Duodenal mucosa (tissue), 2 donors: Measurements from ENCODE around the gene STK17B.

Experiments
- H3K27ac ChIP-seq: one replicate; pipeline ENCODE4 v1.7.0; 2013; ENCODE audit warnings: low read depth, low read length
- H3K27me3 ChIP-seq, 2 donors: one replicate each; pipeline ENCODE4 v1.7.0; 2013; ENCODE audit warnings: low read length in 2 of 2, control low read depth in 1 of 2; ENCODE audit not compliant: insufficient read depth in 2 of 2, control insufficient read depth in 1 of 2
- H3K36me3 ChIP-seq, 2 donors: one replicate each; pipeline ENCODE4 v1.7.0; 2013; ENCODE audit warnings: low read length in 2 of 2, control low read depth in 1 of 2; ENCODE audit not compliant: insufficient read depth in 2 of 2, control insufficient read depth in 1 of 2
- H3K4me1 ChIP-seq, 2 donors: one replicate each; pipeline ENCODE4 v1.7.0; 2013; ENCODE audit warnings: low read length in 2 of 2, control low read depth in 1 of 2; ENCODE audit not compliant: insufficient read depth in 2 of 2, control insufficient read depth in 1 of 2
- H3K4me3 ChIP-seq, 2 donors: one replicate each; pipeline ENCODE4 v1.7.0; 2013; ENCODE audit warnings: low read length in 2 of 2, low read depth in 1 of 2
- H3K9ac ChIP-seq, 2 donors: one replicate each; pipeline ENCODE4 v1.7.0; 2013; ENCODE audit warnings: low read length in 2 of 2, low read depth in 1 of 2
- H3K9me3 ChIP-seq, 2 donors: one replicate each; pipeline ENCODE4 v1.7.0; 2013; ENCODE audit warnings: low read length in 2 of 2, control low read depth in 1 of 2; ENCODE audit not compliant: control insufficient read depth in 1 of 2

Gene STK17B

DNA sequence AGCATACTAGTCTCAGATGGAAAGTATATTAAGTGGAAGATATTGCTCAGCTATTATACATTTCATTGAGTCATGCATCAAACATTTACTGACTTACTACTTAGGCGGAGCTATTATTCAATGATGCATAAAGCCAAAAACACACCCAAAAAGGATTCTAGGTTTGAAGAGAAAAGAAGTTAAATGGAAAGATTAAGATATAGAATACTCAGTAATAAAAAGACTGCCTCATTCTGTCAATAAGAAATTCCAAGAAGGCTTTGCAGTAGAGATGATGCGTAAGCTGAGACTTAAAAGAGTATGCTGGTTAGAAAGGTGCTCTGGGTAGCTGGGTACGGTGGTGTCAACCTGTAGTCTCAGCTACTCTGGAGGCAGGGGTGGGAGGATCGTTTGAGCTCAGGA lies 27.6 kb downstream of the STK17B start:
- H3K9ac ChIP-seq = no peak overlapping the region
- no peak overlapping the region for H3K4me3 ChIP-seq
- peaks cover 10 to 53% of the 10 kb centered on the region in 2 donors for H3K36me3 ChIP-seq
- H3K4me1 ChIP-seq = peaks cover 0 to 7% of the 10 kb centered on the region in 2 donors
- no peaks in the 10 kb centered on the region for H3K9me3 ChIP-seq
- H3K27ac ChIP-seq = no peak overlapping the region
- H3K27me3 ChIP-seq = no peaks in the 10 kb centered on the region

DNA sequence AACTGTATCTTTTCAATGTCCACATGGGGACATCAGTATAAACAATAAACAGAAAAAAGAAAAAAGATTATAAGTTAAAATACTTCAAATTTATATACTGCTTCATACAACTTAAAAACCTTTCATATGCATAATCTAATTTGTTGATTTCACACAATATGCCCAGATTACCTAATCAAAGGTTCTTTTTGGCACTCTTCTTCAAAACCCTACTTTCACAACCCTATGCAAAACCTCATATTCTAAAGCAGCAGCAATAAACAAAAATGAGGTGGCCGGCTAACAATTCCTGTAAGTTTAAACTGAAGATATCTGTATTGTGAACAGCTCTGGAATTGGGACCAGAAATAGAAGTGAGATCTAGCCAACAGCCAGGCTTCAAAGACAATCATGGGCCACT lies 28.6 kb downstream of the STK17B start:
- peaks cover 15 to 57% of the 10 kb centered on the region in 2 donors for H3K36me3 ChIP-seq
- no peaks in the 10 kb centered on the region for H3K9me3 ChIP-seq
- no peak overlapping the region for H3K4me3 ChIP-seq
- no peak overlapping the region for H3K9ac ChIP-seq
- H3K27me3 ChIP-seq = no peaks in the 10 kb centered on the region
- H3K4me1 ChIP-seq = peaks cover 0 to 7% of the 10 kb centered on the region in 2 donors
- H3K27ac ChIP-seq = no peak overlapping the region

DNA sequence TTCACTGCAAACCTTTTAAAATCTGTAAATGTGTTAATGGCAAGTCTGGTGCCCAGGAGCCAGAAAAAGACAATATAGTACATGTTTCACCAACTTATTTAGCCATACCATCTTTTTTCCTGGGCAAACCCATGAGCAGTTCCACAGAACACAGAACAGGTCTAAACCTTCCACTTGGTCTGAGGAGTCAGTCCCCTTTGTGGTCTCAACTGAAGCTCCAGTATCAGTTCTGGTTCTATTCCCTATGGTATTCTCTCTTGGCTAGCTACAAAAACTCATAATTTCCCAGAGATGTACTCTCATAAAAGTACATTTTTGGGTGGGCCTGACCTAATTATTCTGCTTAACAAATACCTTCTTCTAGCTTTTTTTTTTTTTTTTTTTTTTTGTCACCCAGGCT lies 31.2 kb downstream of the STK17B start:
- no peak overlapping the region for H3K9ac ChIP-seq
- no peaks in the 10 kb centered on the region for H3K27me3 ChIP-seq

DNA sequence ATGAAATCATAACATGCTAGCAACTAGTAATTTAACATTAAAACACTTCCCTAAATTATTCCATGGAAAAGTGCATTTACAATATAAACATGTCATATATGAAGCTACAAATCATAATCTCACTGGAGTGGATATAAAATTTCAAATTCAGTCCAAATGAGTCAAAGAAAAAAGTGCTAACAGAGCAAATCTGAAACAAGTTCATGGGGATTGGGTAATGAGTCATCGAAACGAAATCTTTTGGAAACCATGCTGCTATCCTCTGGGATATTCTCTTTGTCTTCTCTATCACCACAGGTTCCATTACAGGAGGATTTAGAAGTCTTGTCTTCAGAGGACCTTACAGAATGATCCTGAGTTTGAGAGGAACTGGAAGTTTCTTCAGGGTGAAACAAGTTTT lies 34.1 kb downstream of the STK17B start:
- Histone ChIP-seq H3K4me3 (no peak overlapping the region), H3K4me1 (peaks cover 0 to 5% of the 10 kb centered on the region in 2 donors), H3K36me3 (peaks cover 26 to 53% of the 10 kb centered on the region in 2 donors), H3K9ac (no peak overlapping the region), H3K27me3 (no peaks in the 10 kb centered on the region), H3K27ac (no peak overlapping the region), H3K9me3 (peaks cover 12 to 17% of the 10 kb centered on the region in 2 donors)

More for the DNA sequence above, 31.2 kb downstream of the STK17B start:
- Histone ChIP-seq H3K4me3 (no peak overlapping the region), H3K4me1 (peaks cover 0 to 5% of the 10 kb centered on the region in 2 donors), H3K9me3 (peaks cover 0 to 4% of the 10 kb centered on the region in 2 donors), H3K27ac (no peak overlapping the region), H3K36me3 (peaks cover 23 to 61% of the 10 kb centered on the region in 2 donors)

DNA sequence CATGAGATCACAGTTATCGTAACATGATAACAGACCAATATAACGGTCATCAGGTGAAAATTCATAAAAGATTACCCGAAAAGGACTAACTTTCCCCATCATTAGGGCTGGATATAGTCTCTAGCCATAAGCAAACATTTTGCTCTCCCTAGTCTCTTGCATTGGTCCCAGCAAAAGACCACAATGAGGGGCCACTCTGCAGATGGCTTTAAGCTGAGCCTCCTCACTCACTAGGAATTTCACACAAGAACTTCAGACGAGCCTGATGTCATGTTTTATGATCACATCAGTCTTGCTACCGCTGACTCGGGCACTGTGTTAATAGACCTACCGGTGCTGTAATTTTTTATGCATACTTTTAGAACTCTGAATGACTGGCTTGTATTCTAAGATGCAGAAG lies 35.2 kb downstream of the STK17B start:
- peaks cover 23 to 28% of the 10 kb centered on the region in 2 donors for H3K9me3 ChIP-seq
- no peaks in the 10 kb centered on the region for H3K27me3 ChIP-seq
- H3K4me1 ChIP-seq = peaks cover 0 to 5% of the 10 kb centered on the region in 2 donors
- H3K36me3 ChIP-seq = peaks cover 26 to 47% of the 10 kb centered on the region in 2 donors
- H3K4me3 ChIP-seq = no peak overlapping the region
- H3K27ac ChIP-seq = no peak overlapping the region
- H3K9ac ChIP-seq = no peak overlapping the region

DNA sequence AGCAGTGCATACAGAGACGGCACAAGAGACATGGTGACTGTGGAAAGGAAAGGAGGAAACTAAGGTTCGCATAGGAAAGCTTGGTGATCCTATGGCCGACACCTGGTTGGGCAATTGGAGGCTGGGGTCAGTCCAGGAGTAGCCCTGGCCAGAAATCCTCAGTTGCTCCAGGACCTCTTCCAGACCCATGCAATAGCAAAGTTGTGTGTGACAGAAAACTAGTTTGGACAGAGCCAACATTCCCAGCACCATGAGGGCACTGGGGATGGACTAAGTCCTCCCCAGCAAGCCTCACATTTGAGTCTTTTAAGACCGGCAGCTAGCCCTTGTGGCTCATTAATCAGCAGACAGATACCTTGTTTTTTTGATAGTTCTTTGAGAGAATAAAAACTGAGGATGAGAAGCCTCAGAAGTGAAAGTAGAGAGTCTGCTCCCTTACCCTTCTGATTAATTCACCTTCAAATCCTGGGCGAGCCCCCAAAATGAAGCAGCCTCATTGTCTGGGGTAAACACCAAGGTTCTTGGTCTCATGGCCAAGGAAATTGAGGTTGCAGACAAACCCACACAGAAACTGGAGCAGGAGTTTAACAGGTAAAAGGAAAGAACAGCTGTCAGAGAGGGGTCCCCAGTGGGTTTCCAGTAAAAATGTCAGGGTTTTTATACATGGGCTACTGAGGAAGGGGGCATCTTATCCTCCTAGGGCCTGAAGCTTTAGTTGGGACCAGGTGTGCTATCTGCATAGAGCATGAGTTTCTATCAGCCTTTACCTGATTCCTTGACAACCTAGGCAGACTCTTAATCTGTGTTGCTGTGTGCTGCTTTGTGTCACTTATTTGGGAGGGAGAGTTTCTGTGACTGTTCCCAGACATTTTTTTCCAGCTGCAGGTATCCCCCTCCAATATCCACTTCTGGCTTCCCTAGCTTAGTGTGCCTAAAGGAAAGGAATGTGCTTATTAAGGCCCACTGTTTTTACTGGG lies 39.1 kb downstream of the STK17B start:
- H3K4me1 ChIP-seq = no peaks in the 10 kb centered on the region
- H3K4me3 ChIP-seq = no peak overlapping the region
- peaks cover 15 to 17% of the 10 kb centered on the region in 2 donors for H3K36me3 ChIP-seq
- no peak overlapping the region for H3K27ac ChIP-seq
- no peaks in the 10 kb centered on the region for H3K27me3 ChIP-seq
- peaks cover 39 to 52% of the 10 kb centered on the region in 2 donors for H3K9me3 ChIP-seq
- H3K9ac ChIP-seq = no peak overlapping the region

DNA sequence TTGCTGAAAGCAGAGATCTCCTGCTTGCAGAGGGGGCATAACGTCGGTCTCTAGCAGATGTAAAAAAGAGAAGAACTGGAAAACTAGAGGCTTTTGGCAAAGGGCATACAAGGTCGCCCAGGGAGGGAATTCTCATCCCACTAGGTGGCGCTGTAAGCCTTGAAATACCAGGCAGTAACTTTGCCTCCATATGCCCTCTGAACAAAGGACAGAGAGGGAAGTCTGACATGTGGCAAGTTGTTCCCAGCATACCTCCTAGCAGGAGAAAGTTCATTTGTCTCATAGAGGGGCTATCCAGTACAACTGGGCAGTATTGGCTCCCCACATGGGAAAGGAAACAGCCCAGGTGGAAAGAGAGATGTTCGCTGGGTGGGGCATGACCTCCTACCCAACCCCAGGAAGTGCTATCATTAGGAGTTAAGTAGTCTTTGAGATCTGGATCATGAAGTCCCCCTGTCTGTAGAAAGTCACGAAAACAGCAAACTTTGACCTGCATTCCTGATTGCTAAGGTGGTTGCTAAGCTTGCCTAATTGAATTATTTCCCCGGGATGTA lies 39.9 kb downstream of the STK17B start:
- Histone ChIP-seq H3K9me3 (peaks cover 39 to 52% of the 10 kb centered on the region in 2 donors), H3K4me1 (no peaks in the 10 kb centered on the region), H3K36me3 (peaks cover 11 to 13% of the 10 kb centered on the region in 2 donors), H3K9ac (no peak overlapping the region), H3K27me3 (no peaks in the 10 kb centered on the region), H3K4me3 (no peak overlapping the region), H3K27ac (no peak overlapping the region)

DNA sequence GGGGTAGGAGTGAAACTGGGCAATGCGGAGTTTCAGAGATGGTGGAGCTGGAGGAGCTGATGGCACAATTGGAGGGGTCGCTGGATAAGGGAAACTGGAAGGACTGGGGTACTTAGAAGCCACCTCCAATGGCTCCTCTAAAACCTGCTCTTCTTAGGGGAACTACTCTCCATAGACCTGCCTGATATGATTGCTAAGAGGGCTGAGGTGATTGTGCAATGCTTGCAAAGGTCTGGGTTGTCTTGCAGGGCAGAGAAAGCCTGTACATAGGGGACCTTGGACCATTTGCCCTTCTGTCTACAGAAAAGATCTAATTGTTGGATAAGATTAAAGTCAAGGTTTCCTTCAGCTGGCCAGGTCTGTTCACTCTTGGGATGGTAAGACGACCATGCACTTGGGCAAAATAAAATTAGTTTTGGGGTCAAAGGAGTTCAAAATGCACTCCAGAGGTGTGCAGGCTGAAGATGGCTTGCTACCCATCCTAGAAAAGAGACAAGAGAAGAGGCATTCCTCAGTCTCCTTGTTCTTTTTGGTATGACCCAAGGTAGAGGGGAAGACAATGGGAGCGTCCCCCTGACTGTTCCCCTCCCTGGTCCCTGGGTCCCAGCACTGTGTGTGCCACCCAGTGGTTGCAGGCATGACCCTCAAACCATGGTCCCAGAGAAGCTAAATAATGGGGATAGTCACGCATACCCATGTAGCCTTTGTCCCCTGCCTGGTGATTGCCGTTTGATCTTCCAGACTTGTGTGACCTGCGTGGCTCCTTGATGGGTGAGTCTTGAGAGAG lies 41.1 kb downstream of the STK17B start:
- H3K36me3 ChIP-seq = peaks cover 6 to 9% of the 10 kb centered on the region in 2 donors
- peaks cover 39 to 47% of the 10 kb centered on the region in 2 donors for H3K9me3 ChIP-seq
- no peaks in the 10 kb centered on the region for H3K4me1 ChIP-seq
- H3K9ac ChIP-seq = no peak overlapping the region
- H3K27me3 ChIP-seq = no peaks in the 10 kb centered on the region
- H3K4me3 ChIP-seq = peak overlapping the region; percentile 8 to 24
- no peak overlapping the region for H3K27ac ChIP-seq

DNA sequence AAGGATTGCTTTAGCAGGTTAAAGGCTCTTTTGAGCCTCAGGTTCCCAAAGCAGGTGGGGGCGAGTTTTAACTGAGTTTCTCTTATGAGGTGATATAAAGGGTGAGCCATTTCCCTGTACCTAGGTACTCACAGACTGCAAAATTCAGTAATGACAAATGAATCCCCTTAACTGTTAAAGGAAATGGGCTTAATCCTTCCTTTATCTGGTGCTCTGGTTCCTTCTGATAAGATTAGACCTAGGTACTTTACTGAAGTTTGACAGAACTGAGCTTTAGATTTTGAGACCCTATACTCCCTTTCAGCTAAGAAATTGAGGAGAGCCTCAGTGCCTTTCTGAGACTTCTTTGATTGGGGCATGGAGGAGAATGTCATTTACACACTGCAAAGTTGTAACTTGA lies 42.6 kb downstream of the STK17B start:
- Histone ChIP-seq H3K36me3 (peaks cover 0 to 3% of the 10 kb centered on the region in 2 donors), H3K27ac (no peak overlapping the region), H3K4me3 (no peak overlapping the region), H3K9me3 (peaks cover 39 to 47% of the 10 kb centered on the region in 2 donors), H3K9ac (no peak overlapping the region), H3K4me1 (no peaks in the 10 kb centered on the region), H3K27me3 (no peaks in the 10 kb centered on the region)
